Hepatic stellate cell (primary cell): ENCODE measurements around the gene KLHL40.

Experiments used
- DNase-seq: peaks from one replicate; pipeline ENCODE4 v3.0.0; 2011; ENCODE audit warnings: low spot score

KLHL40 gene

GRCh38 chr3:42690766-42691680, 5.7 kb downstream of the KLHL40 start:
- DNase-seq: no peak

DNA sequence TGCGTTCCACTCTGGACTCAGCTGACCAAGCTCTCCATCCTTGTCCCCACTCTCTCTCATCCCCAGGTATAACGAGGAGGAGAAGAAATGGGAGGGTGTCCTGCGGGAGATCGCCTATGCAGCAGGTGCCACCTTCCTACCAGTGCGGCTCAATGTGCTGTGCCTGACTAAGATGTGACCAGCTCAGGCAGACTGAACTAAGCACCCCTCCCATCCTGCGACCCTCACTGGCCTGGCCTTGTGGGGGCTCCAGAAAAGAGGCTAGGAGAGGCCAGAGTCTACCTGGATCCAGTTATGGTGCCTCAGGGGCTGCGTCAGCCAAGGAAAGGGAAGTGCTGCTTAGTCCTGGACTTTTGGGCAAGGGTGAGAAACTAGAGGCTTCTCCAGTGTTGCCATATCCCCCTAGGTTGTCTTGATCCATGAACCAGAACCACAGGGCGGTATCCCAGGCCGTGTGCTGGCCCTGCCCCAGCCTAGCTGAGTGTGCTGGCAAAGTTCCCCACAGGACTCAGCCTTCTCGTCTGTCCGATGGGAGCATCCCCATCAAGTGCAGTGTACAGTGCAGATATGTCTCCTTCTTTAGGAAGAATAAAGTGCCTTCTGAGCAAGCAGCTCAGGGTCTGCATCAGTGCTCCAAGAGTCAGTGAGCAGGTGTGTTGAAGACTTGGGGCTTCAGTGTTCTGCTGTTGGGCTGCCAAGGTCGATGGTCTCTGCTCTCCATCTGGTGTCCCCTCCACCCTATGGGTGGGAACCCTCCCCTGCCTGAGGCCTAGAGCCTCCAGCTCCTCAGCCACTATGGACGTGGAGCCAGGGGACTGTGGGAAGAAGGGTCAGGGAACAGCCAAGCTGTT, 6.7 kb downstream of the KLHL40 start:
- no peak for DNase-seq

DNA sequence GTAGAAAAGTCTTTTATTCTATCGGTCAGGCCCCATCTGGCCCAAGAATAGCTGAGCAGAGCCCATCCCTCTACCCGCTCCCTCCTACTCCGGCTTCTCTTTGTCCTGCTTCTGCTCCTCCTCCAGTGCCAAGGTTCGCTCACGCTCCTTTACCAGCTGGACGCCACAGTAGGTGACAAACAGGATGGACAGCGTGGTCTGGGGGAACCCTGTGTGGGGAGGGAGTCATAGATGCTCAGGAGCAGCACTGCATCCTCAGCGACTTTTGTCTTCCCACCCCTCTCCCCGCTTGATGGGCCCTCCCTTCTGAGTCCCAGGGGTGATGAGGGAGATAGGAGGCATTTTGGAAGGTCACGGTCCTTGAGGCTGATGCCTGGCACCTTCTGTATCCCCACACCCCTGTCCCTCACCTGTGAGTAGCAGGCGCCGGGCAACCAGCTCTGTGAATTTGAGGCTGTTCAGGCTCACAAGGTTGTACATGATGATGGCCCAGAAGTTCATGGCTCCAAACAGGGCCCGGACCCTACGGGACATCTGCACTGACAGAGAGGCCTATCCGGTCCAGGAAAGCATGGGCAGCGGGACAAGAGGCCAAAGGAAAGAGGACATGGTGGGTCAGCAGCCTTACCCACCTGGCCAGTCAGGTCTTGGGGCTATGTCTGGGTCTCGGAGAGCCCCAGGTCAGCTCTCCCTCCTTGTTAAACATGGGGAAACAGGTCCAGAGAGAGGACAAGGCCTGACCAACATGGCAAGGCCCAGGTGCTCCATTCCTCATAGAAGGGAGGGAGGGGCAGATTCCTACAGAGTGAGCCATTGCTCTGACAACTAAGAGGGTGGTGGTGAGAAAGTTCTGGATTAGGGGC, 7.6 kb downstream of the KLHL40 start:
- DNase-seq: no peak

DNA sequence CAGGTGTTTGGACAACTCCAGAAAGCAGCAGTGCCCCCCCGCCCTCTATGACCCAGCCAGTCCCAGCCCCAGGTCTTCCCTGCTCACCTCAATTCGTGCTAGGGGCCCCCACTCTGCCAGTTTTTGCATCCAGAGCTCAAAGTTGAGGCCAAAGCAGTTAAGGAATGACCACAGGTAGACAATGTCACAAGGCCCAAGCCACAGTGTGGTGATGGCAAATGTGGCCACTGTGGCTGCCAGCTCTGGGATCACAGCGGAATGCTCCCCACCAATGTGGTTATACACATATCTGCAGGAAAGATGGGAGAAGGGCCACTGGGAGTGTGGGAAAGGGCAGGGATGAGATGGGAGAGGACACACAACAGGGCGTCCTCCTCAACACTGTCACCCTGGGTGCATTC, 8.2 kb downstream of the KLHL40 start:
- no peak for DNase-seq

DNA sequence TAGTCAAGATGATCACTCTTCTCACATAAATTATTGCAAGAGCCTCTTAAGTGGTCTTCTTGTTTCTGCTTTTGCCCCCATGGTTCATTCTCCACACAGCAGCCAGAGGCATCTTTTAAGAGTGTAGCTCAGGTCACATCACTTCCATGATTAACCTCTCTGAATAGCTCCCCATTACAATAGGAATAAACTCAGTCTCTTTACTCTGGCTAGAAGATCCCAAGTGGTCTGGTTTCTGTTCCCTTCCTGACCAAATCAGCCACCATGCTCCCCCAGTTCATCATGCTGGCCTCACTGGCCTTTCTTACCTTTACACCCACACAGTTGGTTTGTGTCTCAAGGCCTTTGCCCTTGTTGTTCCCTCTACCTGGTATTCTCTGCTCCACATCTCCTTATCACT, 9.0 kb downstream of the KLHL40 start:
- DNase-seq: no peak

DNA sequence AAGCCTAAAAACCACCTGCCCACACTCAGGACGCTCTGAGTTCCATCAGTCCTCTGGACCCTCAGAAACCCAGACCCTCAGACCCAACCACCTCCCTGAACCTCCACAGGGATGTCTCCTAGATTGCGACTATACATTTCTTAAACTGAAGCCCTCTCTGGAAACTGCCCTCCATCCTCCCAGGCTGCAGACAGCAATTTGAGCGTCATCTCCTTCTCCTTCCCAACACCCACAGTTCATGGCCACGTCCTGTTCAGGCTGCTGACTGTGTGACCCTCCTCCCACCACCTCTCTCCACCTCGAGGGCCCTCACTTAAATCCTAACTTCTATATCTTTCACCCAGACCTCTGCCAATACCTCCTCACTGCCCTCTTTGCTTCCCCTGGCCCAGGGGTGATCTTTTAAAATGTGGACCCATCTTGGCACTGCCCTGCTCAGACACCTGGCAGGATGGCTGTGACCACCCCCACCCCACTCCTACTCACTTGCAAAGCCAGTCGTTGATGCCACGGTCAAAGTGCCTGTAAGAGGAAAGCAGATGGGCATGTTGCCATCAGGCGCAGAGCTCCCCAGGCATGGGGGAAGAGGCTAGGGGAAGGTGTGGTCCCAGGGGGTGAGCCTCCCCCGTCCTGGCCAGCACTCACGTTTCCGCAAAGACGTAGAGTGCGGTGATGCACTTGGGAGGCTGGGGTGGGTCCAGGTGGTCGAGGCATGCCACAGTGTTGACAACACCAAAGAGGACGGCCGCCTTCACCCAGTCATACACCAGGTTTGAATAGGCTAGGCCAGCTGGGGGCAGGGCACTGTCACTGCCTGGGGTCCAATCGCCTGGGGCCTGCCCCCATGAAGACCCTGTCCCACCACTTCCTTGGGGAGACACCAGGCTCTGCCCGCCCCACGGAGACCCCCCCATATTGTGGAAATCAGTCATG, 11.3 kb downstream of the KLHL40 start:
- no peak for DNase-seq

- DNase-seq: no peak
Observed at GRCh38 chr3:42697289-42698051, 12.1 kb downstream of the KLHL40 start.

DNA sequence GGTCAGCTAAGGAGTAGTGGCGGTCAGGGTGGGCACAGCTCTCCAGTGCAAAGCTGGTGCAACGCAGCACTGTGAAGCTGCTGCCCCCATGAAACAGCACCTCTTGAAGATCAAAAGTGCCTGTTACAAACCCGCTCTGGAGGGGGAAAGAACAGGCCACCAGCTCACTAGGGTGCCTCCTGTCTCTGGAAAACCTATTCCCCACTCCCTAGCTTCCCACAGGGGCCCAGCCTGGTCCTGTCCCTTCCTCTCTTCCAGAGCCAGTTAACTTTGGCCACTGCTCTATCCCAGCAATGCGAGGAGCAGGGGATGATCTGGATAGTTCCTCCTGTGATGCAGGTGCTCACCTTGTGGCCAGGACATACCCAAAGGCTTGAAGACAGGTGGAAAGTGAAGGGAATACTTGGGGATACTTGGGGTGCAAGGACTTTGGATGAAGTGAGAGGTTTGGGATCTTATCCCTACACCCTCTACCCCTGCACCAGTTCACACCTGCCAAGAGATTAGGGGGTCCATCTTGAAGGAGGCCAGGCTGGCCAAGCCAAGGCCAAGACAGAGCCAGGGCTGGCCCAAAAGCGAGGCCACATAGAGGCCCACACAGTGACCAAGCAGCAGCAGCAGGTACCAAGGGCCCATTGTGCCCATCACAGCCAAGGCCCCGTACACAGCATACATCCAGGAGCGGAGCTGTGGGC, 13.0 kb downstream of the KLHL40 start:
- no peak for DNase-seq

DNA sequence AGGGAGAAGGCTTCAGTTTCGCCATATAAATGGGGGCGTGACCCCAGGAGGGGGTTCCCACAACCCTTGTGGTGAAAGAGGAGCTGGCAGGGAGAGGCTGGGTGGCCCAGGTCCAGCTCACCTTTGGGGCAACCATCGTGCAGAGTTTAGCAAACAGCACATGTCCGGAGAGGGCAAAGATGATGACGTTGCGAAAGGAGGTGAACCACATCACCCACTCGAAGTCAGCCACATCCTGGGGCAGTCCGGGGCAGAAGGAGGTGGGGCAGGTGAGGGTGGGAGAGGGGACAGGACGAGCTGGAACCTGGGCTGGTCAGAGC, 13.5 kb downstream of the KLHL40 start:
- no peak for DNase-seq

DNA sequence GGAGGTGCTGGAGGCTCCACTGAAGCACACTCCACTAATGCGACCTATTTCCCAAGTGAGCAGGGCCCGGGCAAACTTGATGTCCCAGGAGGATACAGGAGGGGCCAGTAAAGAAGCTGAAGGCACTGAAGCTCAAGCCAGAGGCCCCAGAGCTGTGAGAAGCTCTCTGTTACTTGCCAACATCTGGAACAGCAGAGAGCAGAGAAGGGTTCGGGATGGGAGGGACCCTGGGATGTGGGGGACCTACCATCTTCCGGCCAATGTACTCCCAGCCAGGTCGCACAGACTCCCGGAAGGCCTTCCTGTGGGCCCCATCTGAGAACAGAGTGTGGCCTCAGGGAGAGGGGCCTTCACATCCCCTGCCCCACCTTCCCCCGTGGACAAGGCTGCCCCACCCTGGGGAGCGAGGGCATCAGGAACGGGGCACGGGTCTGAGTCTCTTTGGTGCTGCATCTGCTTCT, 14.2 kb downstream of the KLHL40 start:
- peak; percentile 6 for DNase-seq

GRCh38 chr3:42700366-42701288, 15.3 kb downstream of the KLHL40 start:
- DNase-seq: peak; percentile 4

DNA sequence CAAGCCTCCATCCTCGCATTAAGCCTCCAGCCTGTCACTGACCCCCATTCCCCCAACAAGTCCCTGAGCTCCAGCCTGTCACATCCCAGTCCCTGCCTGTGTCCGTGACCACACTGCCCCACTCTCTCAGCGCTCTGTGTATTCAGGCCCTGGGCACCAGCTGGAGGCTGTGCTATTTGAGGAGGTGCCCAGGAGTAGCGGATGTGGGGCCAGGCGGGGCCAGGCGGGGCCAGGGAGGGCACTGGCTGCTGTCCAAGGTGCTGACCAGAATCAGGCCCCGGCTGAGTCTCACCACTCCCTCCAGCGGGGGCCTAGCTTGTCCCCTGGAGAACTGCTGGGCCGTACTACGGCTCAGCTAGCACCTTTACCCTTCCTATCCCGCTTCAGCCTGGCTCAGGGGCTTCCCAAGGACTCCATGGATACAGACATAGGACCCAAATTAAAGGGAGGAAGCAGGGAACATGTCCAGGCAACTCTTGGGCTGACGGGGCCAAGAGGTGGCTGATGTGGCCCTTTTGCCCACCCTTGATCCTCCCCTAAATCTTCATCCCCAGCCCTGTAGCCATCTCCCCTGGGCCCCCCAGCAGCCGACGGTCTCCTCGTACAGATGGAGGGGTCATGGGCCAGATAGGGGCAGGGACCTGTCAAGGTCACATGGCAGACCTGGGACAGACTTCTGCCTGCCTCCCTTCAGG, 16.2 kb downstream of the KLHL40 start:
- DNase-seq: peak; percentile 80

- no peak for DNase-seq
Observed at GRCh38 chr3:42702066-42702951, 17.0 kb downstream of the KLHL40 start, which contains the start of gene HHATL. Gene HHATL (minus strand): TSS chr3:42702798. CDS start chr3:42700826, 1,972 bp downstream.

- peak; percentile 4 for DNase-seq
Observed at GRCh38 chr3:42702982-42703694, 17.8 kb downstream of the KLHL40 start.

DNA sequence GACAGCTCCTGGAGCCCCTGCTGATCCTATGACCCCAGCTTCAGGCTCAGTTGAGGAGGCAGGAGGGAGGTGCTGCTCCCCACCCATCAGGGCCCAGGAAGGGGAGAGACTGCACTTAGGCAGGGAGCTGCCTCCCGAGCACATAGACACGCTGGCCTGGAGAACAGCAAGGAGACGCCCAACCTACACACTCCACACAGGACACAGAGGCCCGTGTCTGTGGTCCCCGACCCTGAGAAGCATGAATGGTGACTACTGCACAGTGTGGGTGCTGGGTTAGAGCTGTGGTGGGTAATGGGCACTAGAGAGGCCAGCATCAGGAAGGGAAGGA, 18.3 kb downstream of the KLHL40 start:
- no peak for DNase-seq

- DNase-seq: no peak
Observed at GRCh38 chr3:42704136-42704841, 19.0 kb downstream of the KLHL40 start.
